ENCODE data around the gene RXRG.

Gene RXRG

GRCh38 chr1:165355977-165356811, 88.7 kb downstream of the RXRG start, which contains the start of gene LMX1A:
Gene LMX1A (minus strand): TSS chr1:165356715. CDS start chr1:165355559, 1,156 bp downstream.
- H3K4me3 ChIP-seq (ENCODE audit: low read depth, low read length) = no peak within 1 kb of the TSS
- POLR2A ChIA-PET = no interaction called here
- no peak for DNase-seq (ENCODE audit: low read depth, low spot score)
- CTCF ChIA-PET = interaction anchor here (1.3 to 1.6 kb wide), 2 partner anchors 11 to 37 kb away, joined by 6 read pairs; no protein-coding TSS in a partner anchor
- no peak for TF ChIP-seq CTCF (IDR thresholded peaks at IDR 0.05; ENCODE audit: insufficient read depth, low read length, missing control alignments)

- ChIA-PET CTCF (interaction anchor here (1.6 to 1.9 kb wide), 2 partner anchors 13 to 37 kb away, joined by 6 to 10 read pairs; no protein-coding TSS in a partner anchor), POLR2A (no interaction called here)
- no peak for TF ChIP-seq CTCF (IDR thresholded peaks at IDR 0.05; ENCODE audit: insufficient read depth, low read length, missing control alignments)
- H3K4me3 ChIP-seq (ENCODE audit: low read depth, low read length) = no peak overlapping the region
- DNase-seq (ENCODE audit: low read depth, low spot score) = no peak
Observed at GRCh38 chr1:165355139-165355976, 89.6 kb downstream of the RXRG start.

GRCh38 chr1:165354739-165355138, 90.2 kb downstream of the RXRG start:
- POLR2A ChIA-PET = no interaction called here
- H3K4me3 ChIP-seq (ENCODE audit: low read depth, low read length) = no peak overlapping the region
- no peak for DNase-seq (ENCODE audit: low read depth, low spot score)
- no peak for TF ChIP-seq CTCF (IDR thresholded peaks at IDR 0.05; ENCODE audit: insufficient read depth, low read length, missing control alignments)
- CTCF ChIA-PET = interaction anchor here (1.6 to 1.9 kb wide), 2 partner anchors 14 to 38 kb away, joined by 6 to 10 read pairs; no protein-coding TSS in a partner anchor

- TF ChIP-seq CTCF (IDR thresholded peaks at IDR 0.05; ENCODE audit: insufficient read depth, low read length, missing control alignments) = no peak
- POLR2A ChIA-PET = no interaction called here
- CTCF ChIA-PET = interaction anchor here (1.9 kb wide), 1 partner anchor 14 kb away, joined by 10 read pairs; no protein-coding TSS in a partner anchor
- DNase-seq (ENCODE audit: low read depth, low spot score) = no peak
- H3K4me3 ChIP-seq (ENCODE audit: low read depth, low read length) = no peak overlapping the region
Observed at GRCh38 chr1:165353731-165354671, 90.9 kb downstream of the RXRG start.

- no peak for DNase-seq (ENCODE audit: low read depth, low spot score)
- ChIA-PET CTCF (interaction anchor here (2.5 kb wide), 1 partner anchor 15 kb away, joined by 12 read pairs; no protein-coding TSS in a partner anchor), POLR2A (no interaction called here)
- no peak for TF ChIP-seq CTCF (IDR thresholded peaks at IDR 0.05; ENCODE audit: insufficient read depth, low read length, missing control alignments)
- H3K4me3 ChIP-seq (ENCODE audit: low read depth, low read length) = no peak overlapping the region
Observed at GRCh38 chr1:165352442-165353293, 92.3 kb downstream of the RXRG start.

Measured in AG04449 (cell line).